Activated naive CD8-positive, alpha-beta T cell treated with anti-CD3 and anti-CD28 coated beads, Interleukin-2, amount 10 ng/mL, durations not matched to agents 7 days and 5 days (primary cell): Measurements from ENCODE around the gene GPX4. TPM values are rescaled to one million over a fixed set of nuclear protein-coding genes. Genes with fewer than 3 reads are reported as not detected.

ENCODE experiments used
- ATAC-seq: fragments of 150-1000 bp; cut with Tn5 transposase; one replicate; pipeline ENCODE4 v1.10.0; 2021; ENCODE audit warnings: low read depth, moderate library complexity
- POLR2A ChIA-PET: fragments of 350-600 bp; sonication (Branson Sonifier 250); formaldehyde crosslinking; loops from one replicate; lab custom pipeline; 2021; ENCODE audit warnings: antibody characterized with exemption; lab: Charles Lee
- DNase-seq: peaks from one replicate; pipeline ENCODE4 v3.0.0; 2021
- H3K27ac Mint-ChIP-seq: one replicate; pipeline ENCODE4 v1.8.0; 2022; ENCODE audit warnings: mild to moderate bottlenecking, mixed read lengths
- H3K27me3 Mint-ChIP-seq: one replicate; pipeline ENCODE4 v1.8.0; 2022; ENCODE audit warnings: mild to moderate bottlenecking, moderate library complexity, mixed read lengths
- H3K36me3 Mint-ChIP-seq: one replicate; pipeline ENCODE4 v1.8.0; 2021; ENCODE audit warnings: mild to moderate bottlenecking, mixed read lengths
- H3K4me1 Mint-ChIP-seq: one replicate; pipeline ENCODE4 v1.8.0; 2021; ENCODE audit warnings: mixed read lengths
- H3K4me3 Mint-ChIP-seq: one replicate; pipeline ENCODE4 v1.8.0; 2022; ENCODE audit warnings: mild to moderate bottlenecking, moderate library complexity, mixed read lengths
- H3K9me3 Mint-ChIP-seq: one replicate; pipeline ENCODE4 v1.8.0; 2021; ENCODE audit warnings: mixed read lengths
- total RNA-seq, 2 experiments: library from RNA; stranded (reverse); gene quantifications; one replicate each; pipeline ENCODE4 v1.2.3, GENCODE V29; 2021

GPX4 gene
- total RNA-seq, 2 experiments from 2014 or later: 194 to 206 TPM

GRCh38 chr19:1070931-1071791, 32.6 kb upstream of the GPX4 start:
- peak overlapping the region; percentile 82 for H3K27ac Mint-ChIP-seq
- H3K9me3 Mint-ChIP-seq: no peaks in the 10 kb centered on the region
- H3K4me3 Mint-ChIP-seq: peak overlapping the region; percentile 87
- ATAC-seq (no peak), DNase-seq (no peak)
- no peaks in the 10 kb centered on the region for H3K27me3 Mint-ChIP-seq
- H3K36me3 Mint-ChIP-seq: peaks cover 37% of the 10 kb centered on the region
- H3K4me1 Mint-ChIP-seq: peaks cover 39% of the 10 kb centered on the region
- POLR2A ChIA-PET: interaction anchor here (0.7 to 19.6 kb wide), 3 partner anchors 12 to 115 kb away, joined by 3 to 644 read pairs (median 7); no protein-coding TSS in a partner anchor

- no peak for DNase-seq
- peak overlapping the region; percentile 75 for H3K4me3 Mint-ChIP-seq
- H3K36me3 Mint-ChIP-seq: peaks cover 45% of the 10 kb centered on the region
Measured at GRCh38 chr19:1072371-1073015, 31.3 kb upstream of the GPX4 start.

GRCh38 chr19:1073063-1073955, 30.5 kb upstream of the GPX4 start:
- H3K4me1 Mint-ChIP-seq: peaks cover 45% of the 10 kb centered on the region
- H3K27ac Mint-ChIP-seq: peak overlapping the region; percentile 72
- peaks cover 53% of the 10 kb centered on the region for H3K36me3 Mint-ChIP-seq
- ATAC-seq (no peak), DNase-seq (no peak)
- POLR2A ChIA-PET: interaction anchor here (0.5 to 19.6 kb wide), 6 partner anchors 10 to 519 kb away, joined by 3 to 644 read pairs (median 4); partner anchors contain the start of genes ABCA7 and CNN2
- no peaks in the 10 kb centered on the region for H3K9me3 Mint-ChIP-seq
- peak overlapping the region; percentile 35 for H3K4me3 Mint-ChIP-seq
- no peaks in the 10 kb centered on the region for H3K27me3 Mint-ChIP-seq

More at GRCh38 chr19:1072371-1073015, 31.3 kb upstream of the GPX4 start:
- Mint-ChIP-seq H3K9me3 (no peaks in the 10 kb centered on the region), H3K27ac (peak overlapping the region; percentile 82), H3K4me1 (peaks cover 45% of the 10 kb centered on the region), H3K27me3 (no peaks in the 10 kb centered on the region)
- POLR2A ChIA-PET: interaction anchor here (0.6 to 19.6 kb wide), 5 partner anchors 11 to 174 kb away, joined by 4 to 644 read pairs (median 5); partner anchors contain the start of genes ABCA7 and CNN2
- ATAC-seq: no peak

- no peaks in the 10 kb centered on the region for H3K9me3 Mint-ChIP-seq
- H3K4me1 Mint-ChIP-seq: peaks cover 39% of the 10 kb centered on the region
- H3K36me3 Mint-ChIP-seq: peaks cover 51% of the 10 kb centered on the region
- H3K4me3 Mint-ChIP-seq: peak overlapping the region; percentile 69
- POLR2A ChIA-PET: interaction anchor here (0.5 to 19.6 kb wide), 14 partner anchors 1 to 519 kb away, joined by 3 to 644 read pairs (median 4); partner anchors contain the start of genes ABCA7, ARHGAP45, CIRBP and CNN2
- peak overlapping the region; percentile 84 for H3K27ac Mint-ChIP-seq
- DNase-seq (peak; percentile 63), ATAC-seq (no peak)
- no peaks in the 10 kb centered on the region for H3K27me3 Mint-ChIP-seq
Measured at GRCh38 chr19:1073956-1074517, 29.8 kb upstream of the GPX4 start.

- peak; percentile 91 for DNase-seq
- peak; percentile 32 for ATAC-seq
- peaks cover 39% of the 10 kb centered on the region for H3K4me1 Mint-ChIP-seq
- no peaks in the 10 kb centered on the region for H3K9me3 Mint-ChIP-seq
- peak overlapping the region; percentile 72 for H3K4me3 Mint-ChIP-seq
- H3K36me3 Mint-ChIP-seq: peaks cover 49% of the 10 kb centered on the region
- H3K27ac Mint-ChIP-seq: peak overlapping the region; percentile 87
- no peaks in the 10 kb centered on the region for H3K27me3 Mint-ChIP-seq
- POLR2A ChIA-PET: interaction anchor here (0.6 to 19.6 kb wide), 20 partner anchors 2 to 194 kb away, joined by 3 to 644 read pairs (median 3); partner anchors contain the start of genes ABCA7, ARHGAP45, CIRBP and CNN2
Measured at GRCh38 chr19:1074544-1075283, 29.1 kb upstream of the GPX4 start.

- Mint-ChIP-seq H3K9me3 (no peaks in the 10 kb centered on the region), H3K27me3 (no peaks in the 10 kb centered on the region), H3K4me3 (peak overlapping the region; percentile 72), H3K27ac (peak overlapping the region; percentile 87), H3K4me1 (peaks cover 37% of the 10 kb centered on the region), H3K36me3 (peaks cover 50% of the 10 kb centered on the region)
- DNase-seq: no peak
- POLR2A ChIA-PET: interaction anchor here (1.2 to 19.6 kb wide), 10 partner anchors 3 to 193 kb away, joined by 4 to 644 read pairs (median 18); partner anchors contain the start of genes ABCA7, ARHGAP45, ATP5F1D and CIRBP
- no peak for ATAC-seq
Measured at GRCh38 chr19:1076046-1076386, 27.8 kb upstream of the GPX4 start.

GRCh38 chr19:1076951-1077350, 26.8 kb upstream of the GPX4 start:
- H3K27ac Mint-ChIP-seq: peak overlapping the region; percentile 87
- DNase-seq (peak; percentile 90), ATAC-seq (peak; percentile 78)
- H3K36me3 Mint-ChIP-seq: peaks cover 50% of the 10 kb centered on the region
- POLR2A ChIA-PET: interaction anchor here (0.6 to 19.6 kb wide), 16 partner anchors 4 to 340 kb away, joined by 3 to 644 read pairs (median 8); partner anchors contain the start of genes ABCA7, ARHGAP45, CIRBP and CNN2
- no peaks in the 10 kb centered on the region for H3K27me3 Mint-ChIP-seq
- H3K9me3 Mint-ChIP-seq: no peaks in the 10 kb centered on the region
- H3K4me3 Mint-ChIP-seq: peak overlapping the region; percentile 87
- peaks cover 34% of the 10 kb centered on the region for H3K4me1 Mint-ChIP-seq

- Mint-ChIP-seq H3K27me3 (no peaks in the 10 kb centered on the region), H3K4me1 (peaks cover 23% of the 10 kb centered on the region), H3K27ac (peak overlapping the region; percentile 87), H3K36me3 (peaks cover 42% of the 10 kb centered on the region), H3K4me3 (peak overlapping the region; percentile 87), H3K9me3 (no peaks in the 10 kb centered on the region)
- peak; percentile 11 for ATAC-seq
- peak; percentile 87 for DNase-seq
- POLR2A ChIA-PET: interaction anchor here (0.7 to 19.6 kb wide), 15 partner anchors 3 to 970 kb away, joined by 3 to 644 read pairs (median 6); partner anchors contain the start of genes ABCA7, ARHGAP45, CIRBP and CNN2
Measured at GRCh38 chr19:1079566-1080111, 24.2 kb upstream of the GPX4 start.

- DNase-seq (no peak), ATAC-seq (no peak)
- Mint-ChIP-seq H3K4me3 (peak overlapping the region; percentile 44), H3K9me3 (no peaks in the 10 kb centered on the region), H3K4me1 (peaks cover 27% of the 10 kb centered on the region), H3K36me3 (peaks cover 48% of the 10 kb centered on the region), H3K27ac (peak overlapping the region; percentile 87), H3K27me3 (no peaks in the 10 kb centered on the region)
- POLR2A ChIA-PET: interaction anchor here (0.7 to 19.6 kb wide), 8 partner anchors 3 to 61 kb away, joined by 4 to 644 read pairs (median 14); partner anchors contain the start of genes ABCA7, ARHGAP45, CNN2 and GPX4
Measured at GRCh38 chr19:1080360-1081161, 23.2 kb upstream of the GPX4 start.

- peak overlapping the region; percentile 74 for H3K27ac Mint-ChIP-seq
- no peak for DNase-seq
- H3K36me3 Mint-ChIP-seq: peaks cover 40% of the 10 kb centered on the region
- peak overlapping the region; percentile 37 for H3K4me3 Mint-ChIP-seq
- POLR2A ChIA-PET: interaction anchor here (0.8 to 19.6 kb wide), 13 partner anchors 2 to 187 kb away, joined by 3 to 644 read pairs (median 5); partner anchors contain the start of genes ABCA7, ARHGAP45, CIRBP and CNN2
- H3K27me3 Mint-ChIP-seq: no peaks in the 10 kb centered on the region
- ATAC-seq: no peak
- no peaks in the 10 kb centered on the region for H3K9me3 Mint-ChIP-seq
- H3K4me1 Mint-ChIP-seq: peaks cover 22% of the 10 kb centered on the region
Measured at GRCh38 chr19:1081301-1082164, 22.3 kb upstream of the GPX4 start.
